Osteocyte (in vitro differentiated cells): ENCODE data around the gene B4GALNT2. TPM values are rescaled to one million over a fixed set of nuclear protein-coding genes. Genes with fewer than 3 reads are reported as not detected.

Source experiments
- DNase-seq: peaks from one replicate; pipeline ENCODE4 v3.0.0; 2021; ENCODE audit warnings: mixed read lengths; ENCODE audit not compliant: unreplicated experiment; ENCODE audit errors: extremely low spot score
- H3K27ac Mint-ChIP-seq: one replicate; pipeline ENCODE4 v1.8.0; 2021; ENCODE audit warnings: mild to moderate bottlenecking, mixed read lengths; ENCODE audit not compliant: unreplicated experiment
- H3K27me3 Mint-ChIP-seq: one replicate; pipeline ENCODE4 v1.8.0; 2021; ENCODE audit warnings: mixed read lengths; ENCODE audit not compliant: unreplicated experiment
- H3K36me3 Mint-ChIP-seq: one replicate; pipeline ENCODE4 v1.8.0; 2021; ENCODE audit warnings: mixed read lengths; ENCODE audit not compliant: unreplicated experiment
- H3K4me1 Mint-ChIP-seq: one replicate; pipeline ENCODE4 v1.8.0; 2021; ENCODE audit warnings: mixed read lengths; ENCODE audit not compliant: unreplicated experiment
- H3K4me3 Mint-ChIP-seq: one replicate; pipeline ENCODE4 v1.8.0; 2021; ENCODE audit warnings: mild to moderate bottlenecking, moderate library complexity, mixed read lengths; ENCODE audit not compliant: unreplicated experiment
- H3K9me3 Mint-ChIP-seq: one replicate; pipeline ENCODE4 v1.8.0; 2021; ENCODE audit warnings: mixed read lengths; ENCODE audit not compliant: unreplicated experiment
- total RNA-seq: library from RNA; stranded (reverse); gene quantifications from 2 replicates; pipeline ENCODE4 v1.2.1, GENCODE V29; 2021
- TF ChIP-seq, protein P1 (sequence below): fragments of 200-600 bp; sonication (generic); IDR thresholded peaks from 2 replicates; pipeline ENCODE4 v1.5.0; 2021; ENCODE audit warnings: antibody characterized with exemption, mild to moderate bottlenecking, moderate library complexity

B4GALNT2 gene
- total RNA-seq, 1 donor from 2014 or later = 0.03 TPM

GRCh38 chr17:49148171-49148570, 15.6 kb downstream of the B4GALNT2 start:
- TF ChIP-seq, protein P1, sequence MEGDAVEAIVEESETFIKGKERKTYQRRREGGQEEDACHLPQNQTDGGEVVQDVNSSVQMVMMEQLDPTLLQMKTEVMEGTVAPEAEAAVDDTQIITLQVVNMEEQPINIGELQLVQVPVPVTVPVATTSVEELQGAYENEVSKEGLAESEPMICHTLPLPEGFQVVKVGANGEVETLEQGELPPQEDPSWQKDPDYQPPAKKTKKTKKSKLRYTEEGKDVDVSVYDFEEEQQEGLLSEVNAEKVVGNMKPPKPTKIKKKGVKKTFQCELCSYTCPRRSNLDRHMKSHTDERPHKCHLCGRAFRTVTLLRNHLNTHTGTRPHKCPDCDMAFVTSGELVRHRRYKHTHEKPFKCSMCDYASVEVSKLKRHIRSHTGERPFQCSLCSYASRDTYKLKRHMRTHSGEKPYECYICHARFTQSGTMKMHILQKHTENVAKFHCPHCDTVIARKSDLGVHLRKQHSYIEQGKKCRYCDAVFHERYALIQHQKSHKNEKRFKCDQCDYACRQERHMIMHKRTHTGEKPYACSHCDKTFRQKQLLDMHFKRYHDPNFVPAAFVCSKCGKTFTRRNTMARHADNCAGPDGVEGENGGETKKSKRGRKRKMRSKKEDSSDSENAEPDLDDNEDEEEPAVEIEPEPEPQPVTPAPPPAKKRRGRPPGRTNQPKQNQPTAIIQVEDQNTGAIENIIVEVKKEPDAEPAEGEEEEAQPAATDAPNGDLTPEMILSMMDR = no peak
- Mint-ChIP-seq H3K4me3 (no peak overlapping the region), H3K4me1 (peaks cover 6% of the 10 kb centered on the region), H3K9me3 (no peaks in the 10 kb centered on the region), H3K36me3 (no peaks in the 10 kb centered on the region), H3K27ac (no peak overlapping the region), H3K27me3 (peaks cover 5% of the 10 kb centered on the region)
- DNase-seq = no peak

DNA sequence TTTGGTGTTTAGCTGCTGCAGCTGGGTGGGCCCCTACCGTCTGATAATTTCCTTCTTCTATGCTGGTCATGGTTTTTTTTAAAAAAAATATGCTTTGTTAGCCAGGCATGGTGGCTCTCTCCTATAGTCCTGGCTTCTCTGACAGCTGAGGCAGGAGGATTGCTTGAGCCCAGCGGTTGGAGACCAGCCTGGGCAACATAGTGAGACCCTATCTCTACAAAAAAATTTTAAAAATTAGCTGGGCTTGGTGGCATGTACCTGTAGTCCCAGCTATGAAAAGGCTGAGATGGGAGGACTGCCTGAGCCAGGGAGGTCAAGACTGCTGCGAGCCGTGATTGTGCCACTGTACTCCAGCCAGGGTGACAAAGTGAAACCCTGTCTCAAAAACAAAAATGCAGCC, 19.4 kb downstream of the B4GALNT2 start:
- DNase-seq = no peak
- Mint-ChIP-seq H3K27ac (no peak overlapping the region), H3K27me3 (peaks cover 12% of the 10 kb centered on the region), H3K4me3 (no peak overlapping the region), H3K36me3 (no peaks in the 10 kb centered on the region), H3K4me1 (peaks cover 3% of the 10 kb centered on the region), H3K9me3 (no peaks in the 10 kb centered on the region)
- TF ChIP-seq, protein P1 = no peak

GRCh38 chr17:49156256-49156655, 23.7 kb downstream of the B4GALNT2 start:
- H3K27ac Mint-ChIP-seq = no peak overlapping the region
- TF ChIP-seq, protein P1 = no peak
- peaks cover 46% of the 10 kb centered on the region for H3K27me3 Mint-ChIP-seq
- DNase-seq = no peak
- H3K4me3 Mint-ChIP-seq = no peak overlapping the region
- H3K4me1 Mint-ChIP-seq = no peaks in the 10 kb centered on the region
- H3K36me3 Mint-ChIP-seq = no peaks in the 10 kb centered on the region
- H3K9me3 Mint-ChIP-seq = no peaks in the 10 kb centered on the region

GRCh38 chr17:49157784-49158183, 25.2 kb downstream of the B4GALNT2 start:
- Mint-ChIP-seq H3K27me3 (peaks cover 51% of the 10 kb centered on the region), H3K36me3 (no peaks in the 10 kb centered on the region), H3K9me3 (no peaks in the 10 kb centered on the region), H3K27ac (no peak overlapping the region), H3K4me1 (no peaks in the 10 kb centered on the region), H3K4me3 (no peak overlapping the region)
- TF ChIP-seq, protein P1 = no peak
- DNase-seq = no peak

DNA sequence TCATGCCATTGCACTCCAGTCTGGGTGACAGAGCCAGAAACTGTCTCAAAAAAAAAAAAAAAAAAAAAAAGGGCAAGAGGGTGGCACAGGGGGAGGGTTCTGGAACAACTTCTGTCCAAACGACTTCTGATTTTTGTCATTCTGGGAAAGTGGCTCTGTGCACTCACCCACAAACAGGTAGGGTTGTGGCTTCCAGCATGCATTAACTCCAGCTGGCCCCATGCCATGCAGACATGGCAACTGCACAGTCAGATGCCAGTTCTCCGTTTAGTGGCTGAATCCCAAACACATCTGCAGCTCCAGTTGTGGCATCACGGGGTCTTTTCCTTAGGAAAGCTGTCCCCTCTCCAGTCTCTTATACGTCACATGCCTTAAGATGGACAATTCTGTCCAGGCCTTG, 30.3 kb downstream of the B4GALNT2 start:
- H3K4me3 Mint-ChIP-seq = no peak overlapping the region
- no peaks in the 10 kb centered on the region for H3K4me1 Mint-ChIP-seq
- peaks cover 64% of the 10 kb centered on the region for H3K27me3 Mint-ChIP-seq
- H3K9me3 Mint-ChIP-seq = no peaks in the 10 kb centered on the region
- TF ChIP-seq, protein P1 = no peak
- no peak for DNase-seq
- H3K27ac Mint-ChIP-seq = no peak overlapping the region
- no peaks in the 10 kb centered on the region for H3K36me3 Mint-ChIP-seq
